ENCODE measurements around the gene CCNYL1.
A peak's percentile ranks its signal among the peaks of the same experiment; 100 is the strongest.
"Not testable (repeated sequence)": the region's sequence is repeated elsewhere in the genome, so short reads cannot be mapped to it uniquely, and the experiment has no call there.

Gene CCNYL1

DNA sequence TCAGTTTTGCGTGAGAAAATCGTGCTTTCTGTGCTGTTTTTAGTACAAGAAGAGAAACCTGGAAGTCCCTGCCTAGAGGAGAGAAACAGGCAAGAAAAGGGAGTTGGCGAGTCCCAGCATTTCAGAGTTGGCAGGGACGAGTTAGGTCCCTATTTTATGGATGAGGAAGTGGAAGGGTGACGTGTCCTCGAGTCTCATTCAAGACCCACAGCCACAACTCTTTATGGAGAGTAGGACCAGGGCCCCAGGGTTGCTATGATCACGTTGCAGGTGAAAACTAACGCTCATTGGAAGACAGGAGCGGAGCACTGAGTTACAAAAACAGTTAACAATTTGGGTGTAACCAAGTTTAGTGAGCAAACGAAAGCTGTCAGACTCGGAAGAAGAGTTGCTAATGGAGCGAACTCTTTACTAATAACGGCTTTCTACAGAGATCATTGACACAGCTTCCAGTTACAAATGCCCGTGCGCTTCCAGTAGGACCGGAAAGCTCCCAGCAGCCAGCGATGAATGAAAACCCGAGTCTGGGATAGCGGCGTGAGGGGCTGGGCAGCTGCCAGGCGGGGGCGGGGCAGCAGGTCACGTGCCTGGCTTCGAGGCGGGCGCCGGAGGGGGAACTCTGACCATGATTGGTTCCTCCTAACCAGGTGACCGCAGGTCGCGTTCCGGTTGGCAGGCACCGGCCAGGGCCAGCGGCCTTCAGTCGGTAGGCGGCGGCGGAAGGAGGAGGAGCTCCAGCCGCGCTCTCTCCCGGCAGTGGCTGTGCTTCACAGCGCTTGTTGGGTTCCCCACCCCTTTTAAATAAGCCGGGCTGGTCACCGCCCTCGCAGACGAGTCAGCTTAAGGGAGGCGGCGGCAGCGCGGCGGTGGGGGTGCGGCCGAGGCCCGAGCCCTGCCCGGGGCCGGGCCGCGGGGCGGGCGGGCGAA is at the start of gene CCNYL1:
Gene CCNYL1 (plus strand): TSS at position 827 of the 927 bp plus-strand sequence. CDS start 257 bp downstream, outside the sequence.
- DNase-seq (ENCODE audit: low read depth), result peak; percentile 96

DNA sequence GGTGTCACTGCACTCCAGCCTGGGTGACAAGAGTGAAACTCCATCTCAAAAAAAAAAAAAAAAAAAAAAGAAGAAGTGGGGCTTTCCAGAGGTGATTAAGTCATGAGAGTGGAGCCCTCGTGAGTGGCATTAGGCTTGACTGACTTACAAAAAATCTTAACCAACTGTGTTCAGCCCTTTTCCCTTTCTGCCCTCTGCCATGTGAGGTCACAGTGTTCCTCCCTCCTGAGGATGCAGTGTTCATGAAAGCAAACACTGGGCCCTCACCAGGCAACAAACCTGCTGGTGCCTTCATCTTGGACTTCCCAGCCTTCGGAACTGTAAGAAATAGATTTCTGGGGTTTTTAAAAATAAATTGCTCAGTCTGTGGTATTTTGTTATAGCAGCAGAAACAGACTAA is 49.2 kb upstream of the CCNYL1 start:
- no peak for DNase-seq (ENCODE audit: low read depth)

DNA sequence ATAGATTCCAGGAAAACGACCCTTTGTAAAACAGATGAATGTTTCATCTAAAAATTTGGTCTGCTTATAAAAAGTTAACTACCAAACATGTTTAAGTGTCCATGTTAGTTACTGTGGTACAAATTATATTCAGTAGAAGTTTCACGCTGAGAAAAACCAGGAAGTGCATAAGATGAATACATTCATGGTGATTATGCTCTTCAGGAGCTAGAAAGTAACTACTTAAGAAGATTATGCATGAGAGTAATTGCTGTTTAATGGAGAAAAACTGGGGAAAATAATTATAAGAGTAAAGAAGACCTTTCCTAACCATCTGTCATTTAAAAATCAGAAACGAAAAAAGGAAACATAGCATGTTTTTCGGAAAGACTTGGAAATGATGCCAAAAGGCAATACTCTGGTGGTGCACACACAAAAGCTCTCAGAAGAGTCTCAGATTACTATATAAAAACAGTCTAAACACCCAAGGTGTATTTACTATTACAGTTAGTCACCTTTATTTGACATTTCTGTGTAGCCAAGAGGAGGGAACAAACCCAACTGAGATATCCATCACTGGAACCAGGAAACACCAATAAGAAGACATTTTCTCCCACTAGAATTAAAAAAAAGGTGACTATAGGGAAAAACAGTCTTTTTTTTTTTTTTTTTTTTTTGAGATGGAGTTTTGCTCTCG is 47.4 kb upstream of the CCNYL1 start:
- no peak for DNase-seq (ENCODE audit: low read depth)

DNA sequence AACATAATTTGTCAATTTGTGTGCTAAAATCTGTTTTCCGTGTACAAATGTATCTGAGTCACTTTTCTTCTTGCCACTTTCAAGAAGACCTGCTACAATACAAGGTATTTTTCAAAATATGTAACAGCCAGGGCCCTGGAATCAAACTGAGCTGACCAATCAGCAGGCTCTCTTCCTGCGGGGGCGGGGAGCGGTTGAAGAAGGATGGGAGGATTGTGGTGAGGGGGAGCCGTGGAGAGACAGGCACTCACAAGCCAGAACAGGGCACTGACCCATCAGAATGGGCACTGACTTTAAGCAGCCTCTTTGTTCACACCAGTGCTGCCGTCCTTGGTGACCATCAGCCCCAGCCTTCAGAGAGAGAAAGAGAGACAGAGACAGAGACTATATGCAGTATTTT is 40.6 kb upstream of the CCNYL1 start:
- DNase-seq (ENCODE audit: low read depth), result no peak

- no peak for DNase-seq (ENCODE audit: low read depth)
Measured at GRCh38 chr2:207673431-207673830, 38.0 kb upstream of the CCNYL1 start.

DNA sequence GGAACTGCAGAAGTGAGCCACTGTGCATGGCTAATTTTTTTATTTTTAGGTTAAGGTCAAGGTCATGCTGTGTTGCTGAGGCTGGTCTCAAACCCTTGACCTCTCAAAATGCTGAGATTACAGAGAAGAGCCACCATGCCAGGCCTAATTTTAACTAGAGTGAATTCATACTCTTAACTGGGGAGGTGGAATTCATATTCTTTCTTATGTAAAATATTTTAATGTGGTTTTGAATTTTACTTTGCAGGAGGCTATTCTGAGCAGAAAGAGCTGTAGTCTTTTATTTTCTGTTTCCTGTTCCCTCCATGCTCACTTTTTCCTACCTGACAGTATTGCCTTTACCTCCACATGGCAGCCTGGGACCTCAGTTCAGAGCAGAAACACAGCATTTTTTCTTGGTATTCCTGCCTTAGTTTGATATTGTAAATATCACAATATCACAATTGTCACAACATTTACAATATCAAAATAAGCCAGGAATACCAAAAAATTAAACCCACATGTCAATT is 37.1 kb upstream of the CCNYL1 start:
- no peak for DNase-seq (ENCODE audit: low read depth)

GRCh38 chr2:207674826-207675225 is 36.6 kb upstream of the CCNYL1 start:
- no peak for DNase-seq (ENCODE audit: low read depth)

GRCh38 chr2:207676827-207677354 is 34.5 kb upstream of the CCNYL1 start:
- no peak for DNase-seq (ENCODE audit: low read depth)

DNA sequence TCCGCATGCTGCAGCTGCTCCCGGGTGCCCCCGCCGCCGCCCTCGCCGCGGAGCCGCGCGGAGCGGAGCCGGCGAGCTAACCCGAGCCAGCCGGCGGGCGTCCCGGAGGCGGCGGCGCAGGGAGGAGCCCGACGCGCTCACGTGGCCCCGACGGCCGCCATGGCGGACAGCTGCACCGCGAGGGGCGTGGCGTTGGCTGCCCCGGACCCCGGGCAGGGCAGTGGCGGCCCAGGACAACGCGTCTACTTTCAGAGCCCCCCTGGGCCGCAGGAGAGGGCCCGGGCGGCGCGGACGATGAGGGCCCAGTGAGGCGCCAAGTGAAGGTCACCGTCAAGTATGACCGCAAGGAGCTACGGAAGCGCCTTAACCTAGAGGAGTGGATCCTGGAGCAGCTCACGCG is 30.0 kb upstream of the CCNYL1 start:
- no peak for DNase-seq (ENCODE audit: low read depth)

DNA sequence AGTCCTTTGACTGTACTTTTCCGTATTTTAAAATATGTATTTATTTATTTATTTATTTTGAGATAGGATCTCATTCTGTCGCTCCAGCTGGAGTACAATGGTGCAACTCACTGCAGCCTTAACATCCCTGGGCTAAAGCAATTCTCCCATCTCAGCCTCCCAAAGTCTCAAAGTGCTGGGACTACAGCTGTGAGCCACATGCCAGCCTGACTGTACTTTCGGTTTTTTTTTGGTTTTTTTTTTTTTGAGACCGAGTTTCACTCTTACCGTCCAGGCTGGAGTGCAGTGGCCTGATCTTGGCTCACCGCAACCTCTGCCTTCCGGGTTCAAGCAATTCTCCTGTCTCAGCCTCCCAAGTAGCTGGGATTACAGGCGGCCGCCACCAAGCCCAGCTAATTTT is 28.9 kb upstream of the CCNYL1 start:
- DNase-seq (ENCODE audit: low read depth), result no peak

GRCh38 chr2:207683438-207683837 is 28.0 kb upstream of the CCNYL1 start:
- DNase-seq (ENCODE audit: low read depth), result no peak

DNA sequence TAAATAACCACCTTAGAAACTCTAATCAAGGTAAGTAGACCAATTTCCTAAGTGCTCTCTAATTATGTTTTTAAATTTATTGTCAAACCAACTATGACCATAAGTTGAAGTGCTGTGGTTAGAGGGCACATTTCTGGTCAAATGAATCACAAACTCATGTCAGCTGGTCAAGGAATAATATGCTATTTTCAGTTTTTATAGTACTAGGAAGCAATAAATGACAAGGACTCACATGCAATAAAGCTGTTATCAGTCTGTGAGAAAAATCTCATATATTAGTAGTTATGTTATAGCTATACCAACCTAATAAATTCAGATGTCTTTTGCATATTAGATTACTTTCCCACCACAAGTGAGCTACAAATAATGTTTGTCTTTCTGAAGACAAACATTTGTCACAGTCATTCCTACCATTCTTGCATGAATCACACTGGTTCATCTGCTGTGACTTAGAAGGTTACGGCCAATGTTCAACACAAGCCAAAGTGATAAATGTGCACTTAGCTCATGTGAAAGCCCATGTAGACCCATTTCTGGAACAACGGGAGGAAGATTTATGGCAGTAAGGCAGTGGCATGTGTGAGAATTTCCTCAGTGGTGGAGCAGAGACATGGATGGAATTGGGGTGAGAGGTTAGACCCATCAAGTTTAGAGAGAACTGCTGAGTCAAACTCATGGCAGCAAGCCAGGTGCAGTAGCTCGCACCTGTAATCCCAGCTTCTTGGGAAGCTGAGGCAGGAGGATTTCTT is 27.4 kb upstream of the CCNYL1 start:
- no peak for DNase-seq (ENCODE audit: low read depth)

GRCh38 chr2:207686812-207687211 is 24.6 kb upstream of the CCNYL1 start:
- DNase-seq (ENCODE audit: low read depth), result no peak

- DNase-seq (ENCODE audit: low read depth), result no peak
Measured at GRCh38 chr2:207688597-207688996, 22.8 kb upstream of the CCNYL1 start.

DNA sequence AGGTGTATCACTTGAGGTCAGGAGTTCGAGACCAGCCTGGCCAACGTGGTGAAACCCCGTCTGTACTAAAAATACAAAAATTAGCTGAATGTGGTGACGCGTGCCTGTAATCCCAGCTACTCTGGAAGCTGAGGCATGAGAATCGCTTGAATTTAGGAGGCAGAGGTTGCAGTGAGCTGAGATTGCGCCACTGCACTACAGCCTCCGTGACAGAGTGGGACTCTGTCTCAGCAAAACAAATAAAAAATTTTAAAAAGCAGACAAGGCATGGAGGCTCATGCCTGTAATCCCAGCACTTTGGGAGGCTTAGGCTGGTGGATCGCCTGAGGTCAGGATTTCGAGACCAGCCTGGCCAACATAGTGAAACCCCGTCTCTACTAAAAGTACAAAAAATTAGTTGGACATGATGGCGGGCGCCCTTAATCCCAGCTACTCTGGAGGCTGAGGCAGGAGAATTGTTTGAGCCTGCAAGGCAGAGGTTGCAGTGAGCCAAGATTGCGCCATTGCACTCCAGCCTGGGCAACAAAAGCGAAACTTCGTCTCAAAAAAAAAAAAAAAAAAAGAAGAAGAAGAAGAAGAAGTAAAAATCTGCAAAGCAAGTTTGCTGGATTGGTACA is 20.5 kb upstream of the CCNYL1 start:
- not testable (repeated sequence) for DNase-seq (ENCODE audit: low read depth)

DNA sequence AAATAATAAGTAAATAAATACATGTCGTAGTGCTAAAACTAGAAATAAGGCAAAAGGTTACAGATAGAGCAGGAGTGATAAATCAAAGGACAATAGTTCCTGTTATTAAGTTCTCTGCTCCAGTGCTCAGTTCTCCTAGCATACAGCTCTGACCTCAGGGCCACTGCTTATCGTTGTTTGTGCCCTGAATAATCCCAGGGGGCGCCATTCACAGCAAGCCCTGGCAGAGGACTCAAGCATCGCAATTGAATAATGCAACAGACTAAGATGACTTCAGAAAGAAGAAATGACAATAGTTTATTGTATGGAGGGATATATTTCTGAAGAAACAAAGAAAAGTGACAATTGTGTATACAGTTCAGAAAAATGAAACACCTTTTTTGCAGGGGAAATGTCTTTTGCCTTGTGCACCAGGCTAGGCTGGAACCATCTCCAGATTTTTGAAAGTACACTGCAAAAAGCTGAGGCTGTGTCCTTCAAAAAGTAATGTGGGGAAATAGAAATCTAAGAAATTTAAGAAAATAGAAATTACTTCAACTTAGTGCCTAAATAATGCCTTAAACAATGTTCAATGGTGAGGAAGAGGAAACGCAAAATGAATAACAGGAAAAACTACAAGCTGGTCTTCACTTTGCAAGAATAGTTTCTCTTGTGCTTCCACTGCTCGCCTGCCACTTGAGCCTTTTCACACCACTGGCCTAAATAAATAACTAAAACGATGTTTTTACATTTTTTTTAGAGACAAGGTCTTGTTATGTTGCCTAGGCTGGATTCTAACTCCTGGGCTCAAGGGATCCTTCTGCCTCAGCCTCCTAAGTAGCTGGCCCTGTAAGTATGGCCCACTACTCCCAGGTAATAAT is 19.0 kb upstream of the CCNYL1 start:
- no peak for DNase-seq (ENCODE audit: low read depth)

GRCh38 chr2:207693641-207694249 is 17.7 kb upstream of the CCNYL1 start:
- no peak for DNase-seq (ENCODE audit: low read depth)

GRCh38 chr2:207694811-207695281 is 16.6 kb upstream of the CCNYL1 start:
- DNase-seq (ENCODE audit: low read depth), result no peak

DNA sequence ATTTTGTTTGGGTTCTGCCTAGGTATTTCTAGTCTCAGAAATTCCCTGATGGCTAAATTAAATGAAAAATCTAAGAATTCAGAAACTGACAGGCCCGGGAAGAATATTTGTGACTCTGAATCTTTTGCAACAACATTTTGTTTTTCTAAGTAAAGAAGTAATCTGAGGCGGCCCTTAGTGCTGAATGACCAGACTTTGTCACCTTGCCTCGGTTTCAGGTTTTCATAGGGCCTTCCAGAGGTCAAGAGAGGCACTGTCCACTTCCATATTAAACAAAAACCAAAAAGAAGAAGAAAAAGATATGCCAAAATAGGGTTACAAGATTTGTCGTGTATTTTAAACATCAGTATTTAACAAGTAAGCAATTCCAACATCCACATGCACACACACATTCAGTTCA is 16.1 kb upstream of the CCNYL1 start:
- no peak for DNase-seq (ENCODE audit: low read depth)

GRCh38 chr2:207696911-207697310 is 14.5 kb upstream of the CCNYL1 start:
- DNase-seq (ENCODE audit: low read depth), result not testable (repeated sequence)

All from stimulated activated CD8-positive, alpha-beta memory T cell treated with anti-CD3 and anti-CD28 coated beads, Interleukin-15, amount 100 ng/mL, for 24 hours (primary cell).